Measurements from ENCODE around the gene NPR1.

NPR1 gene

GRCh38 chr1:153677718-153678518 lies 570 bp upstream of the NPR1 start (continued):
- no peak for TF ChIP-seq ZNF121 (tag by site-specific recombination; IDR thresholded peaks at IDR 0.05)
- peak; percentile 73 for TF ChIP-seq ZBTB17 (tag by site-specific recombination; IDR thresholded peaks at IDR 0.05)
- TF ChIP-seq, protein P1, sequence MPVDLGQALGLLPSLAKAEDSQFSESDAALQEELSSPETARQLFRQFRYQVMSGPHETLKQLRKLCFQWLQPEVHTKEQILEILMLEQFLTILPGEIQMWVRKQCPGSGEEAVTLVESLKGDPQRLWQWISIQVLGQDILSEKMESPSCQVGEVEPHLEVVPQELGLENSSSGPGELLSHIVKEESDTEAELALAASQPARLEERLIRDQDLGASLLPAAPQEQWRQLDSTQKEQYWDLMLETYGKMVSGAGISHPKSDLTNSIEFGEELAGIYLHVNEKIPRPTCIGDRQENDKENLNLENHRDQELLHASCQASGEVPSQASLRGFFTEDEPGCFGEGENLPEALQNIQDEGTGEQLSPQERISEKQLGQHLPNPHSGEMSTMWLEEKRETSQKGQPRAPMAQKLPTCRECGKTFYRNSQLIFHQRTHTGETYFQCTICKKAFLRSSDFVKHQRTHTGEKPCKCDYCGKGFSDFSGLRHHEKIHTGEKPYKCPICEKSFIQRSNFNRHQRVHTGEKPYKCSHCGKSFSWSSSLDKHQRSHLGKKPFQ (tag by site-specific recombination; IDR thresholded peaks at IDR 0.05): peak; percentile 25; the same call in 1 of the 2 replicates
- TF ChIP-seq ZNF610 (tag by site-specific recombination; IDR thresholded peaks at IDR 0.05; ENCODE audit: borderline replicate concordance): 0 out of 2 replicates have a peak, but pooled peaks have one; percentile 33
- TF ChIP-seq ZFHX2 (tag by site-specific recombination; conservative IDR thresholded peaks at IDR 0.05): peak; percentile 92
- no peak for TF ChIP-seq ZNF155 (tag by site-specific recombination; IDR thresholded peaks at IDR 0.05)
- no peak for TF ChIP-seq ZNF24 (tag by site-specific recombination; IDR thresholded peaks at IDR 0.05)
- peak; percentile 17; the same call in 1 of the 2 replicates for TF ChIP-seq KLF8 (tag by site-specific recombination; IDR thresholded peaks at IDR 0.05)
- no peak for TF ChIP-seq ZNF394 (tag by site-specific recombination; IDR thresholded peaks at IDR 0.05; ENCODE audit: borderline replicate concordance)
- peak; percentile 56; the same call in 1 of the 2 replicates for TF ChIP-seq ZFP69B (tag by site-specific recombination; IDR thresholded peaks at IDR 0.05)
- peak; percentile 31; the same call in 1 of the 2 replicates for TF ChIP-seq SP7 (tag by site-specific recombination; IDR thresholded peaks at IDR 0.05)
- TF ChIP-seq EGR2 (tag by site-specific recombination; IDR thresholded peaks at IDR 0.05; ENCODE audit: low read depth): peak; percentile 81
- peak; percentile 27; the same call in 1 of the 2 replicates for TF ChIP-seq ZNF366 (tag by site-specific recombination; conservative IDR thresholded peaks at IDR 0.05)
- 0 out of 2 replicates have a peak, but pooled peaks have one; percentile 11 for TF ChIP-seq ZBTB21 (tag by site-specific recombination; IDR thresholded peaks at IDR 0.05)
- peak; percentile 38; the same call in 1 of the 2 replicates for TF ChIP-seq ZBTB10 (tag by site-specific recombination; IDR thresholded peaks at IDR 0.05)
- 0 out of 2 replicates have a peak, but pooled peaks have one; percentile 49 for TF ChIP-seq WT1 (tag by site-specific recombination; IDR thresholded peaks at IDR 0.05)

- no peaks in the 10 kb centered on the region for H3K9me3 ChIP-seq (ENCODE audit: control insufficient read depth, insufficient read depth, low read depth, low read length)
- no peak overlapping the region; the same call in 1 of the 2 replicates for H3K27ac ChIP-seq (ENCODE audit: extremely low read depth, low read depth, low read length)
- ChIA-PET POLR2A (interaction anchor here (2.1 kb wide), 1 partner anchor 48 kb away, joined by 6 read pairs; the partner anchor contains the start of gene INTS3), CTCF (interaction anchor here (0.6 to 6.0 kb wide), 9 partner anchors 71 to 400 kb away, joined by 3 to 55 read pairs (median 3); no protein-coding TSS in a partner anchor)
- no peaks in the 10 kb centered on the region for H3K36me3 ChIP-seq (ENCODE audit: control insufficient read depth in 2 of 2, insufficient read depth in 1 of 2, low read length in 2 of 2)
- H3K4me3 ChIP-seq (ENCODE audit: low read depth, low read length): peak overlapping the region; percentile 42
- no peaks in the 10 kb centered on the region; the same call in 1 of the 2 replicates for H3K4me1 ChIP-seq (ENCODE audit: control insufficient read depth, insufficient read depth, low read length)
- TF ChIP-seq PRDM1 (tag by site-specific recombination; IDR thresholded peaks at IDR 0.05) (peak; percentile 92), ZNF10 (tag by site-specific recombination; IDR thresholded peaks at IDR 0.05) (no peak), SP3 (tag by site-specific recombination; IDR thresholded peaks at IDR 0.05) (no peak), ZNF707 (tag by site-specific recombination; IDR thresholded peaks at IDR 0.05) (no peak), ZNF366 (tag by site-specific recombination; conservative IDR thresholded peaks at IDR 0.05) (peak; percentile 81; the same call in 1 of the 2 replicates), ZNF830 (tag by site-specific recombination; IDR thresholded peaks at IDR 0.05; ENCODE audit: low read depth) (no peak), TRIM28 (IDR thresholded peaks at IDR 0.05; ENCODE audit: borderline replicate concordance, low read length) (no peak), GLIS2 (tag by site-specific recombination; IDR thresholded peaks at IDR 0.05) (no peak)
These were observed 1.0 kb downstream of the NPR1 start for GRCh38 chr1:153679337-153680119.

Data from HEK293 (cell line).